Calu3 (cell line): ENCODE measurements around the gene ADSL. TPM values are rescaled to one million over a fixed set of nuclear protein-coding genes. Genes with fewer than 3 reads are reported as not detected.
A peak's percentile ranks its signal among the peaks of the same experiment; 100 is the strongest.

ENCODE experiments used
- BruUV-seq: library from RNA; stranded (reverse); fragments of 400-500 nt; replicated peaks from 2 replicates; lab custom pipeline; 2021; lab: Mats Ljungman, UMichigan
- CTCF ChIA-PET: fragments of 300-600 bp; sonication (Branson Sonifier 250); formaldehyde crosslinking; loops from one replicate; lab custom pipeline; 2022; ENCODE audit warnings: antibody characterized with exemption; lab: Charles Lee
- DNase-seq: peaks from one replicate; pipeline ENCODE4 v3.0.0; 2022
- H3K27ac Mint-ChIP-seq: one replicate; pipeline ENCODE4 v1.8.0; 2022; ENCODE audit warnings: mixed read lengths; ENCODE audit not compliant: unreplicated experiment
- H3K27me3 Mint-ChIP-seq: one replicate; pipeline ENCODE4 v1.8.0; 2022; ENCODE audit warnings: mixed read lengths; ENCODE audit not compliant: unreplicated experiment
- H3K36me3 Mint-ChIP-seq: one replicate; pipeline ENCODE4 v1.8.0; 2022; ENCODE audit warnings: mild to moderate bottlenecking, moderate library complexity, mixed read lengths; ENCODE audit not compliant: insufficient read depth, unreplicated experiment
- H3K4me1 Mint-ChIP-seq: one replicate; pipeline ENCODE4 v1.8.0; 2022; ENCODE audit warnings: mild to moderate bottlenecking, low read depth, mixed read lengths; ENCODE audit not compliant: unreplicated experiment
- H3K4me3 Mint-ChIP-seq: one replicate; pipeline ENCODE4 v1.8.0; 2022; ENCODE audit warnings: mild to moderate bottlenecking, low read depth, moderate library complexity, mixed read lengths; ENCODE audit not compliant: unreplicated experiment
- H3K9me3 Mint-ChIP-seq: one replicate; pipeline ENCODE4 v1.8.0; 2022; ENCODE audit warnings: low read depth, mixed read lengths; ENCODE audit not compliant: unreplicated experiment
- intact Hi-C: fragments of 100-400 bp; cut with micrococcal nuclease; formaldehyde crosslinking; loops from one replicate; pipeline ENCODE4 v1.10.0; 2022; ENCODE audit not compliant: unreplicated experiment
- total RNA-seq: library from RNA; stranded (reverse); gene quantifications from 2 replicates; pipeline ENCODE4 v1.2.3, GENCODE V29; 2022
- TF ChIP-seq, protein P1 (sequence below): fragments of 200-600 bp; IDR thresholded peaks from one replicate; pipeline ENCODE4 v1.8.0; 2022; ENCODE audit warnings: antibody characterized with exemption; ENCODE audit not compliant: unreplicated experiment

Gene ADSL
- total RNA-seq, 1 experiment from 2014 or later, result 96.3 TPM

DNA sequence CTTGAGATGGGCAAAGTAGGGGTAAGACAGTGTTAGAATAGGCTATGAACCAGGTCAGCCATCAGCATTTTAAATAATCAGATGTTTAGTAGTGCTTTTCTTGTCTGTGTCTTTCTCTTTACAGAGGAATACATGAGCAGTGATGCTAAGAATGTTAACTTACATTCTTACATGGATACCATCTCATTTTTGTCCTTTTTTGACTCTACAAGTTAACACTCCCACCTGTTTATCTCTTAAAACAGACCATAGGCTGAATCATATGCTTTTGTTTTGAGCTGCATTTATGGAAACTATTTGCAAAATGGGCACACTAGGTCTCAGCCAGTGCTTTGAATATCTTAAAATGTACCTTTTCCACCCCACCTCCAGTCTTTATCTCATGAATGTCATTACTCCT lies 25.6 kb upstream of the ADSL start:
- intact Hi-C loops, result no loop called here
- H3K27ac Mint-ChIP-seq, result no peak overlapping the region
- TF ChIP-seq, protein P1, sequence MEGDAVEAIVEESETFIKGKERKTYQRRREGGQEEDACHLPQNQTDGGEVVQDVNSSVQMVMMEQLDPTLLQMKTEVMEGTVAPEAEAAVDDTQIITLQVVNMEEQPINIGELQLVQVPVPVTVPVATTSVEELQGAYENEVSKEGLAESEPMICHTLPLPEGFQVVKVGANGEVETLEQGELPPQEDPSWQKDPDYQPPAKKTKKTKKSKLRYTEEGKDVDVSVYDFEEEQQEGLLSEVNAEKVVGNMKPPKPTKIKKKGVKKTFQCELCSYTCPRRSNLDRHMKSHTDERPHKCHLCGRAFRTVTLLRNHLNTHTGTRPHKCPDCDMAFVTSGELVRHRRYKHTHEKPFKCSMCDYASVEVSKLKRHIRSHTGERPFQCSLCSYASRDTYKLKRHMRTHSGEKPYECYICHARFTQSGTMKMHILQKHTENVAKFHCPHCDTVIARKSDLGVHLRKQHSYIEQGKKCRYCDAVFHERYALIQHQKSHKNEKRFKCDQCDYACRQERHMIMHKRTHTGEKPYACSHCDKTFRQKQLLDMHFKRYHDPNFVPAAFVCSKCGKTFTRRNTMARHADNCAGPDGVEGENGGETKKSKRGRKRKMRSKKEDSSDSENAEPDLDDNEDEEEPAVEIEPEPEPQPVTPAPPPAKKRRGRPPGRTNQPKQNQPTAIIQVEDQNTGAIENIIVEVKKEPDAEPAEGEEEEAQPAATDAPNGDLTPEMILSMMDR, result no peak
- H3K36me3 Mint-ChIP-seq, result peaks cover 24% of the 10 kb centered on the region
- no peaks in the 10 kb centered on the region for H3K9me3 Mint-ChIP-seq
- no TSS peak for BruUV-seq
- no peak overlapping the region for H3K4me3 Mint-ChIP-seq
- no peak for DNase-seq
- CTCF ChIA-PET, result interaction anchor here (0.7 kb wide), 1 partner anchor 9 kb away, joined by 3 read pairs; no protein-coding TSS in a partner anchor
- H3K4me1 Mint-ChIP-seq, result no peaks in the 10 kb centered on the region
- no peaks in the 10 kb centered on the region for H3K27me3 Mint-ChIP-seq

- BruUV-seq, result no TSS peak
- CTCF ChIA-PET, result no interaction called here
- TF ChIP-seq, protein P1, result no peak
- no peaks in the 10 kb centered on the region for H3K9me3 Mint-ChIP-seq
- DNase-seq, result no peak
- intact Hi-C loops, result no loop called here
- peaks cover 17% of the 10 kb centered on the region for H3K36me3 Mint-ChIP-seq
- no peaks in the 10 kb centered on the region for H3K4me1 Mint-ChIP-seq
- H3K27me3 Mint-ChIP-seq, result no peaks in the 10 kb centered on the region
- H3K4me3 Mint-ChIP-seq, result no peak overlapping the region
- no peak overlapping the region for H3K27ac Mint-ChIP-seq
Measured at GRCh38 chr22:40322021-40322420, 24.3 kb upstream of the ADSL start.

GRCh38 chr22:40322818-40323447 lies 23.4 kb upstream of the ADSL start:
- CTCF ChIA-PET, result no interaction called here
- Mint-ChIP-seq H3K4me1 (no peaks in the 10 kb centered on the region), H3K27me3 (no peaks in the 10 kb centered on the region), H3K27ac (no peak overlapping the region), H3K36me3 (peaks cover 17% of the 10 kb centered on the region), H3K4me3 (no peak overlapping the region), H3K9me3 (no peaks in the 10 kb centered on the region)
- DNase-seq, result no peak
- TF ChIP-seq, protein P1, result no peak
- BruUV-seq, result no TSS peak
- intact Hi-C loops, result no loop called here

DNA sequence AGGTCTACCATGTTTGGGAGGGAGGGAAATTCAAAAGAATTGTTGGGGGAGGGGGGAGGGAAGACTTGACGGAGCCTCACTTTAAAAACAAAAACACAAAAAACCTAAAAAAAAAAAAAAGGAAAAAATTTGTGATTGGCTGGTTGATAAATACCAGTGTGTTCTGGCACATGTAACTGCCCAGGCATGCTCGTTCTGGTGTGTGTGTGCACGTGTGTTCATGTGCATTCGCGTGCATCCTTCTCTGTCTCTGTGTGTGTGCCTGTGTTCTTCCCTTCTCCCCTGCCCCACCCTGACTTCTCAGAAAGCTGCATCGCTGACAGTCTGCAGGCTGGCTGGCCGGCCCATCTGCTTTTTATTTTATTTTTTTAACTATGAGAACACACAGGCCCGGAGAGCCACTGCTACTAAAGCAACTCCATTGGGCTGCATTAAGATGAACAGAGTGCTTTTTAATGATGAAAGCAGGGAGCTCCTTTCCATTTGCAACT lies 22.6 kb upstream of the ADSL start:
- Mint-ChIP-seq H3K4me3 (no peak overlapping the region), H3K4me1 (no peaks in the 10 kb centered on the region), H3K9me3 (no peaks in the 10 kb centered on the region), H3K27me3 (no peaks in the 10 kb centered on the region), H3K27ac (no peak overlapping the region), H3K36me3 (peaks cover 25% of the 10 kb centered on the region)
- BruUV-seq, result TSS peak; percentile 25
- TF ChIP-seq, protein P1, result no peak
- DNase-seq, result no peak
- intact Hi-C loops, result no loop called here
- CTCF ChIA-PET, result no interaction called here
